ENCODE data around the gene IPCEF1. TPM values are rescaled to one million over a fixed set of nuclear protein-coding genes. Genes with fewer than 3 reads are reported as not detected.
"Not testable (repeated sequence)": the region's sequence is repeated elsewhere in the genome, so short reads cannot be mapped to it uniquely, and the experiment has no call there.

The IPCEF1 gene
- total RNA-seq, 1 experiment from 2014 or later: 0.48 TPM

DNA sequence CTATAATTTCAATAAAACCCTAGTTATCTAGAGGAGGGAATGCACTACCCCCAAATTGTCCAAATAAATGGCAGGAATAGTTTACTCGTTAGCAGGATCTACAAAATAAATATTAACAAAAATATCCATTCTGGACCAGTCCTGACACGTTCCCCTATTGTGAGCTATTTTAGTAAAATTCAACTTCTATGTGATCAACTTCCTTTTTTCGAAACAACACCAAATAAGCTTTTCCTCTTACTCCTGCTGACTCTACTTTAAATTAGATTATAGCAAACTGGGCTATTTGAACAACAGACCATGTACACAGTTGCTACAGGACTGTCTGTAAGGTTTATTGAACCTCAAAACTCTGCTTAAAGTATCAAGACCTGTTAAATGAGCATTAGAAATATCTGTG lies 154.3 kb downstream of the IPCEF1 start:
- TF ChIP-seq, protein P1, sequence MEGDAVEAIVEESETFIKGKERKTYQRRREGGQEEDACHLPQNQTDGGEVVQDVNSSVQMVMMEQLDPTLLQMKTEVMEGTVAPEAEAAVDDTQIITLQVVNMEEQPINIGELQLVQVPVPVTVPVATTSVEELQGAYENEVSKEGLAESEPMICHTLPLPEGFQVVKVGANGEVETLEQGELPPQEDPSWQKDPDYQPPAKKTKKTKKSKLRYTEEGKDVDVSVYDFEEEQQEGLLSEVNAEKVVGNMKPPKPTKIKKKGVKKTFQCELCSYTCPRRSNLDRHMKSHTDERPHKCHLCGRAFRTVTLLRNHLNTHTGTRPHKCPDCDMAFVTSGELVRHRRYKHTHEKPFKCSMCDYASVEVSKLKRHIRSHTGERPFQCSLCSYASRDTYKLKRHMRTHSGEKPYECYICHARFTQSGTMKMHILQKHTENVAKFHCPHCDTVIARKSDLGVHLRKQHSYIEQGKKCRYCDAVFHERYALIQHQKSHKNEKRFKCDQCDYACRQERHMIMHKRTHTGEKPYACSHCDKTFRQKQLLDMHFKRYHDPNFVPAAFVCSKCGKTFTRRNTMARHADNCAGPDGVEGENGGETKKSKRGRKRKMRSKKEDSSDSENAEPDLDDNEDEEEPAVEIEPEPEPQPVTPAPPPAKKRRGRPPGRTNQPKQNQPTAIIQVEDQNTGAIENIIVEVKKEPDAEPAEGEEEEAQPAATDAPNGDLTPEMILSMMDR (conservative IDR thresholded peaks at IDR 0.05): no peak

DNA sequence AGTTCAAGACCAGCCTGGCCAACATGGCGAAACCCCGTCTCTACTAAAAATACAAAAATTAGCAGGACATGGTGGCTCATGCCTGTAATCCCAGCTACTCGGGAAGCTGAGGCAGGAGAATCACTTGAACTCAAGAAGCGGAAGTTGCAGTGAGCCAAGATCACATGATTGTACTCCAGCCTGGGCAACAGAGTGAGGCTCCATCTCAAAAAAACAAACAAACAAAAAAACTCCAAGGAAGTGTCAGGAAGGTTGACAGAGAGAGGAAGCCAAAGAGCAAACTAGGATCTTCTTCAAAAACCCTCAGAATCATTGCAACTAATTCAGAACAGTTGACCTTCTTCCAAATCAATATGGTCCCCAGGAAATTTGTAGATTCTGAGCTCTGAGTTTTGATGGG lies 154.9 kb downstream of the IPCEF1 start:
- not testable (repeated sequence) for H3K4me1 Mint-ChIP-seq

More for the DNA sequence above, 154.3 kb downstream of the IPCEF1 start:
- Histone ChIP-seq H4K8ac (replicated peaks; ENCODE audit: insufficient read length, low read depth, low read length) (no peak overlapping the region), H3K18ac (ENCODE audit: insufficient read length, low read depth, low read length) (no peak overlapping the region), H3K14ac (ENCODE audit: insufficient read depth, low read length) (no peak overlapping the region), H3K4me1 (ENCODE audit: insufficient read depth, low read length) (no peaks in the 10 kb centered on the region), H3K56ac (ENCODE audit: insufficient read length, low read depth, low read length) (no peak overlapping the region), H3K27me3 (ENCODE audit: insufficient read depth, low read length) (no peaks in the 10 kb centered on the region), H4K5ac (ENCODE audit: insufficient read length, low read depth, low read length) (no peak overlapping the region), H3K23me2 (ENCODE audit: insufficient read length, low read depth, low read length, poor library complexity, severe bottlenecking) (no peaks in the 10 kb centered on the region), H4K20me1 (ENCODE audit: control insufficient read depth, insufficient read depth, insufficient read length) (no peaks in the 10 kb centered on the region), H3K9ac (ENCODE audit: extremely low read depth, insufficient read length, low read length) (no peak overlapping the region), H2BK12ac (ENCODE audit: insufficient read length, low read depth, low read length) (no peak overlapping the region), H2BK15ac (ENCODE audit: low read depth, low read length) (no peak overlapping the region), H2BK20ac (ENCODE audit: low read depth, low read length, poor library complexity, severe bottlenecking) (no peak overlapping the region), H2BK120ac (ENCODE audit: low read depth, low read length, poor library complexity, severe bottlenecking) (no peak overlapping the region), H2AFZ (ENCODE audit: low read length) (no peak overlapping the region), H3K9me3 (ENCODE audit: control insufficient read depth, low read depth, low read length) (no peaks in the 10 kb centered on the region), H3K27ac (ENCODE audit: insufficient read length, low read depth, low read length) (no peak overlapping the region), H3K79me2 (ENCODE audit: insufficient read depth, low read length) (no peaks in the 10 kb centered on the region), H3K4ac (ENCODE audit: low read depth, low read length) (no peak overlapping the region), H2AK5ac (ENCODE audit: insufficient read length, low read length) (no peak overlapping the region), H3T11ph (ENCODE audit: low read length) (no peak overlapping the region), H2BK5ac (ENCODE audit: insufficient read length, low read length) (no peak overlapping the region), H4K91ac (ENCODE audit: insufficient read length, low read depth, low read length) (no peak overlapping the region), H3K79me1 (ENCODE audit: insufficient read depth, low read depth, low read length, poor library complexity, severe bottlenecking) (no peaks in the 10 kb centered on the region), H3K23ac (ENCODE audit: insufficient read length, low read depth, low read length) (no peak overlapping the region), H3K4me2 (ENCODE audit: insufficient read depth, insufficient read length, low read length) (no peak overlapping the region)
- H3K36me3 Mint-ChIP-seq (ENCODE audit: insufficient read depth in 1 of 3, low read depth in 3 of 3): peaks cover 0 to 1% (median 0%) of the 10 kb centered on the region in 3 experiments; a peak in 1 of 7 replicates
- H3K27ac Mint-ChIP-seq: no peak overlapping the region
- H3K4me3 Mint-ChIP-seq: no peak overlapping the region
- no peak for DNase-seq
- WGBS (ENCODE audit: extremely low coverage, insufficient read length, low lambda C conversion rate): no CpG with 5 or more reads among the region's 3 CpGs
- H3K4me1 Mint-ChIP-seq: no peaks in the 10 kb centered on the region
- no peaks in the 10 kb centered on the region for H3K9me3 Mint-ChIP-seq
- H3K27me3 Mint-ChIP-seq (ENCODE audit: low read depth): no peaks in the 10 kb centered on the region; the same call in 1 of the 2 replicates

More for the DNA sequence above, 154.9 kb downstream of the IPCEF1 start:
- H3K4ac ChIP-seq (ENCODE audit: low read depth, low read length); H3K18ac ChIP-seq (ENCODE audit: insufficient read length, low read depth, low read length); H3K9me3 Mint-ChIP-seq; H4K8ac ChIP-seq (replicated peaks; ENCODE audit: insufficient read length, low read depth, low read length); H2AK5ac ChIP-seq (ENCODE audit: insufficient read length, low read length); H3K56ac ChIP-seq (ENCODE audit: insufficient read length, low read depth, low read length); H3T11ph ChIP-seq (ENCODE audit: low read length); H3K9ac ChIP-seq (ENCODE audit: extremely low read depth, insufficient read length, low read length); H3K23me2 ChIP-seq (ENCODE audit: insufficient read length, low read depth, low read length, poor library complexity, severe bottlenecking); DNase-seq; H2BK20ac ChIP-seq (ENCODE audit: low read depth, low read length, poor library complexity, severe bottlenecking); H2BK5ac ChIP-seq (ENCODE audit: insufficient read length, low read length); H3K36me3 Mint-ChIP-seq (ENCODE audit: insufficient read depth in 1 of 3, low read depth in 3 of 3); H3K14ac ChIP-seq (ENCODE audit: insufficient read depth, low read length); H3K4me1 ChIP-seq (ENCODE audit: insufficient read depth, low read length); H2BK120ac ChIP-seq (ENCODE audit: low read depth, low read length, poor library complexity, severe bottlenecking); H3K27ac ChIP-seq (ENCODE audit: insufficient read length, low read depth, low read length); H3K4me3 Mint-ChIP-seq; H3K4me2 ChIP-seq (ENCODE audit: insufficient read depth, insufficient read length, low read length); H3K27ac Mint-ChIP-seq; H3K79me2 ChIP-seq (ENCODE audit: insufficient read depth, low read length); H4K91ac ChIP-seq (ENCODE audit: insufficient read length, low read depth, low read length); H3K23ac ChIP-seq (ENCODE audit: insufficient read length, low read depth, low read length); H3K9me3 ChIP-seq (ENCODE audit: control insufficient read depth, low read depth, low read length); H3K27me3 ChIP-seq (ENCODE audit: insufficient read depth, low read length); H2BK12ac ChIP-seq (ENCODE audit: insufficient read length, low read depth, low read length); H3K27me3 Mint-ChIP-seq (ENCODE audit: low read depth); H2AFZ ChIP-seq (ENCODE audit: low read length); H4K20me1 ChIP-seq (ENCODE audit: control insufficient read depth, insufficient read depth, insufficient read length); H3K79me1 ChIP-seq (ENCODE audit: insufficient read depth, low read depth, low read length, poor library complexity, severe bottlenecking); H2BK15ac ChIP-seq (ENCODE audit: low read depth, low read length); H4K5ac ChIP-seq (ENCODE audit: insufficient read length, low read depth, low read length): not testable (repeated sequence)
- no CpG with 5 or more reads among the region's 4 CpGs for WGBS (ENCODE audit: extremely low coverage, insufficient read length, low lambda C conversion rate)

All from H9 (cell line).